GM12878 (cell line): ENCODE measurements around the gene SLC25A40. TPM values are rescaled to one million over a fixed set of nuclear protein-coding genes. Genes with fewer than 3 reads are reported as not detected.

Experiments
- ATAC-seq: fragments of 200-7000 bp; cut with Tn5 transposase; 3 replicates; pipeline ENCODE4 v1.9.1; 2020; ENCODE audit warnings: mild to moderate bottlenecking, moderate library complexity
- Bru-seq: library from RNA; stranded (reverse); fragments of 400-500 nt; gene quantifications from one replicate; lab custom pipeline; 2021; lab: Mats Ljungman, UMichigan
- BruChase-seq, 2 experiments: library from RNA; stranded (reverse); fragments of 400-500 nt; gene quantifications; one replicate each; lab custom pipeline; 2021; lab: Mats Ljungman, UMichigan
- BruUV-seq: library from RNA; stranded (reverse); fragments of 400-500 nt; replicated peaks from 2 replicates; lab custom pipeline; 2021; lab: Mats Ljungman, UMichigan
- CTCF ChIA-PET: fragments of 300-600 bp; sonication (Branson Sonifier 250); formaldehyde crosslinking; extraction: SDS; loops from one replicate; lab custom pipeline; 2021; ENCODE audit warnings: inconsistent platforms; lab: Yijun Ruan, JAX
- POLR2A ChIA-PET: fragments of 350-600 bp; formaldehyde crosslinking; extraction: SDS; loops from one replicate; lab custom pipeline; 2021; ENCODE audit warnings: inconsistent platforms; lab: Charles Lee
- RAD21 ChIA-PET: fragments of 300-600 bp; sonication (Branson Sonifier 250); formaldehyde crosslinking; loops from one replicate; lab custom pipeline; 2023; ENCODE audit warnings: antibody characterized with exemption; ENCODE audit not compliant: unreplicated experiment; lab: Charles Lee
- SMC1A ChIA-PET: fragments of 300-600 bp; sonication (Branson Sonifier 250); formaldehyde crosslinking; loops from one replicate; lab custom pipeline; 2023; ENCODE audit not compliant: unreplicated experiment, uncharacterized antibody; lab: Charles Lee
- DNase-seq: peaks from one replicate; pipeline ENCODE4 v3.0.0-alpha.2; 2011; ENCODE audit warnings: low read depth, low spot score
- FAIRE-seq: peaks from 3 replicates; lab custom pipeline; 2011; peaks lifted over from hg19 to GRCh38; lab: Jason Lieb, UNC
- H2AFZ ChIP-seq: 2 replicates; pipeline ENCODE4 v1.6.0; 2011; ENCODE audit warnings: low read depth, low read length, control low read depth; ENCODE audit not compliant: control insufficient read depth
- H3K27ac ChIP-seq: 2 replicates; pipeline ENCODE4 v1.5.1; 2011; ENCODE audit warnings: control low read depth; ENCODE audit not compliant: control insufficient read depth, insufficient read depth
- H3K27me3 ChIP-seq, 2 experiments: replicated peaks in 1 of 2; 2 replicates each; pipeline versions ENCODE4 v1.6.0 to v1.6.1; 2011; ENCODE audit warnings: low read length in 1 of 2; ENCODE audit not compliant: control insufficient read depth in 2 of 2, insufficient read depth in 2 of 2
- H3K36me3 ChIP-seq, 2 experiments: 2 replicates each; pipeline ENCODE4 v1.5.1; 2011; ENCODE audit warnings: low read length in 1 of 2; ENCODE audit not compliant: control insufficient read depth in 2 of 2, insufficient read depth in 2 of 2
- H3K4me1 ChIP-seq: 2 replicates; pipeline ENCODE4 v1.6.1; 2011; ENCODE audit warnings: mild to moderate bottlenecking, low read length, moderate library complexity, mixed read lengths; ENCODE audit not compliant: control insufficient read depth, insufficient read depth
- H3K4me2 ChIP-seq: 2 replicates; pipeline ENCODE4 v1.6.0; 2011; ENCODE audit warnings: control low read depth; ENCODE audit not compliant: control insufficient read depth, insufficient read depth
- H3K4me3 ChIP-seq: fragments of 200-600 bp; sonication (generic); 2 replicates; pipeline ENCODE4 v1.5.1; 2016
- H3K79me2 ChIP-seq: 2 replicates; pipeline ENCODE4 v1.6.0; 2011; ENCODE audit warnings: low read length; ENCODE audit not compliant: control insufficient read depth, insufficient read depth
- H3K9ac ChIP-seq: 2 replicates; pipeline ENCODE4 v1.8.0; 2011; ENCODE audit warnings: low read length, control low read depth, mixed read lengths; ENCODE audit not compliant: control insufficient read depth, insufficient read depth
- H3K9me3 ChIP-seq: replicated peaks from 3 replicates; pipeline ENCODE4 v1.5.1; 2011; ENCODE audit warnings: mild to moderate bottlenecking, low read length; ENCODE audit not compliant: control insufficient read depth, insufficient read depth
- H4K20me1 ChIP-seq: 2 replicates; pipeline ENCODE4 v1.6.0; 2011; ENCODE audit not compliant: control insufficient read depth, insufficient read depth
- ESRRA ChIP-seq: IDR thresholded peaks from 2 replicates; pipeline ENCODE4 v1.6.1; 2012; ENCODE audit warnings: mild to moderate bottlenecking, low read length, improper control_type of control experiment
- GATAD2B ChIP-seq: fragments of 450-650 bp; conservative IDR thresholded peaks from 2 replicates; pipeline ENCODE4 v1.6.1; 2017; ENCODE audit warnings: low read depth, mild to moderate bottlenecking, moderate library complexity
- IKZF1 ChIP-seq: fragments of 450-650 bp; conservative IDR thresholded peaks from 2 replicates; pipeline ENCODE4 v1.6.1; 2017; ENCODE audit warnings: antibody characterized with exemption, mild to moderate bottlenecking
- MEF2B ChIP-seq: fragments of 450-650 bp; IDR thresholded peaks from 2 replicates; pipeline ENCODE4 v1.6.1; 2018; ENCODE audit warnings: mild to moderate bottlenecking, moderate library complexity; ENCODE audit not compliant: partially characterized antibody, poor library complexity, severe bottlenecking
- MYB ChIP-seq: fragments of 150-350 bp; IDR thresholded peaks from 2 replicates; pipeline ENCODE4 v1.6.1; 2014; ENCODE audit warnings: mild to moderate bottlenecking, low read depth, low read length, borderline replicate concordance
- RAD21 ChIP-seq: IDR thresholded peaks from 2 replicates; pipeline ENCODE4 v1.6.1; 2011; ENCODE audit warnings: mild to moderate bottlenecking, low read depth, low read length, moderate library complexity; ENCODE audit not compliant: insufficient read depth
- RAD51 ChIP-seq: fragments of 450-650 bp; IDR thresholded peaks from 2 replicates; pipeline ENCODE4 v1.6.1; 2016; ENCODE audit warnings: moderate library complexity, mild to moderate bottlenecking, inconsistent platforms
- SPI1 ChIP-seq: IDR thresholded peaks from 2 replicates; pipeline ENCODE4 v1.6.1; 2011; ENCODE audit warnings: low read depth, mild to moderate bottlenecking, low read length, moderate library complexity, borderline replicate concordance; ENCODE audit not compliant: insufficient read depth
- STAT1 ChIP-seq: fragments of 450-650 bp; conservative IDR thresholded peaks from 2 replicates; pipeline ENCODE4 v1.6.1; 2014; ENCODE audit warnings: antibody characterized with exemption, mild to moderate bottlenecking
- WGBS: methylation state at CpG from one replicate; pipeline ENCODE4 v1.1.6; 2016; ENCODE audit warnings: low lambda C conversion rate; ENCODE audit not compliant: insufficient replicate concordance, insufficient coverage; ENCODE audit errors: missing lambda C conversion rate; 5-methylcytosine and 5-hydroxymethylcytosine counted together
- in situ Hi-C: fragments of 300-500 bp; cut with MboI; formaldehyde crosslinking; loops from 9 replicates; pipeline ENCODE4 v1.14.3; 2018; ENCODE audit warnings: mixed read lengths
- intact Hi-C: fragments of 100-400 bp; cut with micrococcal nuclease; formaldehyde crosslinking; loops from one replicate; pipeline ENCODE4 v1.14.2; 2022; ENCODE audit not compliant: unreplicated experiment
- long read RNA-seq, 2 experiments: library from polyadenylated mRNA; unstranded; transcript quantifications; one replicate each; pipeline ENCODE4 v2.0.0, GENCODE V29; 2019 to 2020
- polyA minus RNA-seq, 3 experiments: library from RNA; depleted of rRNA, polyadenylated mRNA; stranded (reverse); fragments of >200 nt; gene quantifications; 2 replicates each; pipeline ENCODE4 v1.2.3, GENCODE V29; 2011
- polyA plus RNA-seq, 11 experiments: library from polyadenylated mRNA; depleted of rRNA in 4 of 11; unstranded in 6 of 11; stranded (reverse) in 5 of 11; fragments of >200 nt; fragmentation: Nextera tagmentation in 4 of 11; fragmentation: Illumina TruSeq in 1 of 11; extraction: Ambion mirVana in 4 of 11; extraction: Trizol in 1 of 11; gene quantifications; 1 replicate in 1 of 11; 2 replicates in 10 of 11; pipeline versions ENCODE4 v1.2.1 to v1.2.3, GENCODE V29; 2011 to 2016; ENCODE audit warnings: inconsistent platforms in 2 of 11, missing spikeins in 2 of 11, low read depth in 1 of 11
- total RNA-seq, 4 experiments: library from RNA; depleted of rRNA in 3 of 4; stranded (reverse); fragments of >200 nt in 3 of 4; fragmentation: Illumina TruSeq in 1 of 4; extraction: Trizol in 1 of 4; gene quantifications; 2 replicates each; pipeline versions ENCODE4 v1.2.1 to v1.2.3, GENCODE V29; 2013 to 2021
- TF ChIP-seq, protein P1 (sequence below): fragments of 450-650 bp; IDR thresholded peaks from 2 replicates; pipeline ENCODE4 v1.6.1; 2016; ENCODE audit warnings: mild to moderate bottlenecking
- TF ChIP-seq, protein P2 (sequence below): fragments of 150-350 bp; IDR thresholded peaks from 2 replicates; pipeline ENCODE4 v1.6.1; 2016; ENCODE audit warnings: low read depth, low read length

Gene SLC25A40, protein sequence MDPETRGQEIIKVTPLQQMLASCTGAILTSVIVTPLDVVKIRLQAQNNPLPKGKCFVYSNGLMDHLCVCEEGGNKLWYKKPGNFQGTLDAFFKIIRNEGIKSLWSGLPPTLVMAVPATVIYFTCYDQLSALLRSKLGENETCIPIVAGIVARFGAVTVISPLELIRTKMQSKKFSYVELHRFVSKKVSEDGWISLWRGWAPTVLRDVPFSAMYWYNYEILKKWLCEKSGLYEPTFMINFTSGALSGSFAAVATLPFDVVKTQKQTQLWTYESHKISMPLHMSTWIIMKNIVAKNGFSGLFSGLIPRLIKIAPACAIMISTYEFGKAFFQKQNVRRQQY
- 112 and 120 TPM in 2 replicates for total RNA-seq (2013; cell fraction: nucleolus; rRNA removed)
- 21.1 and 21.6 TPM in 2 replicates for total RNA-seq (2014; rRNA removed)
- 22.9 and 23.7 TPM in 2 replicates for total RNA-seq (2014; rRNA removed; fragmentation: Illumina TruSeq; extraction: Trizol)
- 32.3 and 33.0 TPM in 2 replicates for total RNA-seq (2021)
- polyA plus RNA-seq (2011; ENCODE audit: low read depth): 10.0 TPM
- 60.3 and 110 TPM in 2 replicates for polyA plus RNA-seq (2011; rRNA removed)
- polyA plus RNA-seq (2011; cell fraction: cytosol; rRNA removed): 17.3 and 20.3 TPM in 2 replicates
- 49.4 and 62.8 TPM in 2 replicates for polyA plus RNA-seq (2011; cell fraction: nucleus; rRNA removed)
- polyA plus RNA-seq (2012): 21.1 and 32.6 TPM in 2 replicates
- polyA plus RNA-seq (2014; fragmentation: Illumina TruSeq; extraction: Trizol): 28.7 and 35.9 TPM in 2 replicates
- 10 to 100 TPM; 15.8 to 17.4 TPM for polyA plus RNA-seq (2014; fragmentation: Nextera tagmentation; extraction: Ambion mirVana)
- 16.4 and 18.6 TPM in 2 replicates for polyA plus RNA-seq (2014; rRNA removed)
- polyA plus RNA-seq (2016; fragmentation: Nextera tagmentation; extraction: Ambion mirVana): 10 to 100 TPM; 21.4 to 24.6 TPM
- polyA minus RNA-seq (2011; rRNA and poly(A)+ RNA removed): 18.3 and 23.5 TPM in 2 replicates
- 14.7 and 19.0 TPM in 2 replicates for polyA minus RNA-seq (2011; cell fraction: cytosol; rRNA and poly(A)+ RNA removed)
- polyA minus RNA-seq (2011; cell fraction: nucleus; rRNA and poly(A)+ RNA removed): 33.1 and 43.9 TPM in 2 replicates
- Bru-seq, nascent RNA: percentile 89 among the genes with signal in this experiment
- percentile 85 among the genes with signal in this experiment for BruChase-seq, experiment 1, labeled RNA remaining after a 6-hour chase
- percentile 90 among the genes with signal in this experiment for BruChase-seq, experiment 2, labeled RNA remaining after a 2-hour chase
- long read RNA-seq, experiment 1, full-length matches to known transcripts: 9 of 18 reads
- long read RNA-seq, experiment 1, partial matches to known transcripts: 1 of 18 reads
- long read RNA-seq, experiment 1, other reads (novel, unspliced or antisense): 8 of 18 reads
- long read RNA-seq, experiment 2, full-length matches to known transcripts: 27 of 63 reads
- long read RNA-seq, experiment 2, partial matches to known transcripts: 9 of 63 reads
- long read RNA-seq, experiment 2, other reads (novel, unspliced or antisense): 27 of 63 reads

GRCh38 chr7:87876040-87876868, at the start of gene SLC25A40, which contains the start of gene DBF4:
SLC25A40 (minus strand) TSS chr7:87876360; CDS start chr7:87858727, 17,633 bp downstream.
DBF4 (plus strand) TSS chr7:87876493; CDS start chr7:87876733, 240 bp downstream.
- Histone ChIP-seq H2AFZ (peak within 1 kb of the TSS; percentile 95), H3K9ac (peak within 1 kb of the TSS; percentile 96), H3K36me3 (0 out of 4 replicates have a peak, but pooled peaks cover 0 to 6% of the 10 kb centered on the region in 2 experiments), H3K4me1 (no peaks in the 10 kb centered on the region), H3K4me3 (peak within 1 kb of the TSS; percentile 88), H3K79me2 (peaks cover 96% of the 10 kb centered on the region), H3K4me2 (peak within 1 kb of the TSS; percentile 87), H3K27ac (peak within 1 kb of the TSS; percentile 92), H3K9me3 (peaks cover 11% of the 10 kb centered on the region), H3K27me3 (no peaks in the 10 kb centered on the region), H4K20me1 (no peaks in the 10 kb centered on the region)
- FAIRE-seq (peak; percentile 81), DNase-seq (peak; percentile 86), ATAC-seq (peak; percentile 86)
- intact Hi-C loops: loop anchor here (1.0 to 10.0 kb wide), 6 partner anchors 50 to 721 kb away; partner anchors contain the start of genes ABCB4, DMTF1 and TMEM243
- BruUV-seq: no TSS peak
- ChIA-PET POLR2A (interaction anchor here (0.6 to 3.2 kb wide), 7 partner anchors 26 to 531 kb away, joined by 3 to 20 read pairs (median 4); partner anchors contain the start of genes ABCB1, ADAM22 and CROT), CTCF (interaction anchor here (0.6 to 2.1 kb wide), 3 partner anchors 10 to 51 kb away, joined by 3 to 13 read pairs (median 4); no protein-coding TSS in a partner anchor), SMC1A (interaction anchor here (1.2 to 3.0 kb wide), 3 partner anchors 50 to 232 kb away, joined by 3 to 19 read pairs (median 8); partner anchors contain the start of gene ADAM22), RAD21 (interaction anchor here (1.0 to 2.4 kb wide), 6 partner anchors 8 to 531 kb away, joined by 3 to 16 read pairs (median 7); partner anchors contain the start of genes ADAM22 and CROT)
- WGBS: under 1% methylated on average over 48 of the region's 84 CpGs
- in situ Hi-C loops: no loop called here
- TF ChIP-seq GATAD2B: peak; percentile 65
- no peak for TF ChIP-seq RAD51
- TF ChIP-seq MYB: 0 out of 2 replicates have a peak, but pooled peaks have one; percentile 56
- TF ChIP-seq MEF2B: peak; percentile 8
- TF ChIP-seq, protein P1, sequence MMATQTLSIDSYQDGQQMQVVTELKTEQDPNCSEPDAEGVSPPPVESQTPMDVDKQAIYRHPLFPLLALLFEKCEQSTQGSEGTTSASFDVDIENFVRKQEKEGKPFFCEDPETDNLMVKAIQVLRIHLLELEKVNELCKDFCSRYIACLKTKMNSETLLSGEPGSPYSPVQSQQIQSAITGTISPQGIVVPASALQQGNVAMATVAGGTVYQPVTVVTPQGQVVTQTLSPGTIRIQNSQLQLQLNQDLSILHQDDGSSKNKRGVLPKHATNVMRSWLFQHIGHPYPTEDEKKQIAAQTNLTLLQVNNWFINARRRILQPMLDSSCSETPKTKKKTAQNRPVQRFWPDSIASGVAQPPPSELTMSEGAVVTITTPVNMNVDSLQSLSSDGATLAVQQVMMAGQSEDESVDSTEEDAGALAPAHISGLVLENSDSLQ: 0 out of 2 replicates have a peak, but pooled peaks have one; percentile 21
- TF ChIP-seq STAT1: no peak
- TF ChIP-seq IKZF1: peak; percentile 74
- TF ChIP-seq, protein P2, sequence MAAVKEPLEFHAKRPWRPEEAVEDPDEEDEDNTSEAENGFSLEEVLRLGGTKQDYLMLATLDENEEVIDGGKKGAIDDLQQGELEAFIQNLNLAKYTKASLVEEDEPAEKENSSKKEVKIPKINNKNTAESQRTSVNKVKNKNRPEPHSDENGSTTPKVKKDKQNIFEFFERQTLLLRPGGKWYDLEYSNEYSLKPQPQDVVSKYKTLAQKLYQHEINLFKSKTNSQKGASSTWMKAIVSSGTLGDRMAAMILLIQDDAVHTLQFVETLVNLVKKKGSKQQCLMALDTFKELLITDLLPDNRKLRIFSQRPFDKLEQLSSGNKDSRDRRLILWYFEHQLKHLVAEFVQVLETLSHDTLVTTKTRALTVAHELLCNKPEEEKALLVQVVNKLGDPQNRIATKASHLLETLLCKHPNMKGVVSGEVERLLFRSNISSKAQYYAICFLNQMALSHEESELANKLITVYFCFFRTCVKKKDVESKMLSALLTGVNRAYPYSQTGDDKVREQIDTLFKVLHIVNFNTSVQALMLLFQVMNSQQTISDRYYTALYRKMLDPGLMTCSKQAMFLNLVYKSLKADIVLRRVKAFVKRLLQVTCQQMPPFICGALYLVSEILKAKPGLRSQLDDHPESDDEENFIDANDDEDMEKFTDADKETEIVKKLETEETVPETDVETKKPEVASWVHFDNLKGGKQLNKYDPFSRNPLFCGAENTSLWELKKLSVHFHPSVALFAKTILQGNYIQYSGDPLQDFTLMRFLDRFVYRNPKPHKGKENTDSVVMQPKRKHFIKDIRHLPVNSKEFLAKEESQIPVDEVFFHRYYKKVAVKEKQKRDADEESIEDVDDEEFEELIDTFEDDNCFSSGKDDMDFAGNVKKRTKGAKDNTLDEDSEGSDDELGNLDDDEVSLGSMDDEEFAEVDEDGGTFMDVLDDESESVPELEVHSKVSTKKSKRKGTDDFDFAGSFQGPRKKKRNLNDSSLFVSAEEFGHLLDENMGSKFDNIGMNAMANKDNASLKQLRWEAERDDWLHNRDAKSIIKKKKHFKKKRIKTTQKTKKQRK: no peak
- TF ChIP-seq RAD21: no peak
- peak; percentile 16; the same call in 1 of the 2 replicates for TF ChIP-seq ESRRA
- no peak for TF ChIP-seq SPI1
